ENCODE measurements around the gene GLT6D1.

Gene GLT6D1

GRCh38 chr9:135616619-135617537 is 22.5 kb downstream of the GLT6D1 start:
- no peaks in the 10 kb centered on the region for H3F3A ChIP-seq (ENCODE audit: insufficient read depth, low read length)
- no peaks in the 10 kb centered on the region for H3K36me3 ChIP-seq (replicated peaks; ENCODE audit: insufficient read depth, low read length)
- no peaks in the 10 kb centered on the region for H3K9me3 ChIP-seq (replicated peaks; ENCODE audit: insufficient read depth, low read length)
- H3K4me2 ChIP-seq (ENCODE audit: low read depth, low read length) = no peak overlapping the region
- H2AFZ ChIP-seq (ENCODE audit: low read length) = no peak overlapping the region
- TF ChIP-seq EZH2phosphoT487 (IDR thresholded peaks at IDR 0.05; ENCODE audit: low read length) (no peak), CTCF (IDR thresholded peaks at IDR 0.05; ENCODE audit: low read length) (no peak), EZH2 (optimal IDR thresholded peaks at IDR 0.05; ENCODE audit: low read depth, low read length) (no peak)
- H3K79me2 ChIP-seq (ENCODE audit: low read length) = no peaks in the 10 kb centered on the region
- DNase-seq = no peak
- H3K4me3 ChIP-seq (ENCODE audit: low read length) = no peak overlapping the region
- no peaks in the 10 kb centered on the region for H4K20me1 ChIP-seq (ENCODE audit: insufficient read depth, low read length)
- no peak overlapping the region for H3K9ac ChIP-seq (ENCODE audit: low read length)
- H3K27ac ChIP-seq (ENCODE audit: low read length) = no peak overlapping the region
- H3K9me2 ChIP-seq (replicated peaks; ENCODE audit: insufficient read depth, low read length) = no peaks in the 10 kb centered on the region
- H3K27me3 ChIP-seq (replicated peaks; ENCODE audit: insufficient read depth, low read length) = peaks cover 54% of the 10 kb centered on the region
- peaks cover 7% of the 10 kb centered on the region; the same call in 1 of the 2 replicates for H3K4me1 ChIP-seq (ENCODE audit: low read length)

GRCh38 chr9:135615666-135616618 is 23.4 kb downstream of the GLT6D1 start:
- Histone ChIP-seq H4K20me1 (ENCODE audit: insufficient read depth, low read length) (no peaks in the 10 kb centered on the region), H2AFZ (ENCODE audit: low read length) (no peak overlapping the region), H3K27me3 (replicated peaks; ENCODE audit: insufficient read depth, low read length) (peaks cover 52% of the 10 kb centered on the region), H3K9me2 (replicated peaks; ENCODE audit: insufficient read depth, low read length) (no peaks in the 10 kb centered on the region), H3K4me2 (ENCODE audit: low read depth, low read length) (no peak overlapping the region), H3K9ac (ENCODE audit: low read length) (no peak overlapping the region), H3K27ac (ENCODE audit: low read length) (no peak overlapping the region), H3K4me3 (ENCODE audit: low read length) (no peak overlapping the region), H3K4me1 (ENCODE audit: low read length) (no peaks in the 10 kb centered on the region; the same call in 1 of the 2 replicates), H3F3A (ENCODE audit: insufficient read depth, low read length) (no peaks in the 10 kb centered on the region), H3K9me3 (replicated peaks; ENCODE audit: insufficient read depth, low read length) (no peaks in the 10 kb centered on the region), H3K36me3 (replicated peaks; ENCODE audit: insufficient read depth, low read length) (no peaks in the 10 kb centered on the region), H3K79me2 (ENCODE audit: low read length) (no peaks in the 10 kb centered on the region)
- TF ChIP-seq CTCF (IDR thresholded peaks at IDR 0.05; ENCODE audit: low read length) = no peak
- TF ChIP-seq EZH2phosphoT487 (IDR thresholded peaks at IDR 0.05; ENCODE audit: low read length) = no peak
- no peak for TF ChIP-seq EZH2 (optimal IDR thresholded peaks at IDR 0.05; ENCODE audit: low read depth, low read length)
- DNase-seq = no peak

- Histone ChIP-seq H3K27me3 (replicated peaks; ENCODE audit: insufficient read depth, low read length) (peaks cover 47% of the 10 kb centered on the region), H4K20me1 (ENCODE audit: insufficient read depth, low read length) (no peaks in the 10 kb centered on the region), H3K4me3 (ENCODE audit: low read length) (no peak overlapping the region), H2AFZ (ENCODE audit: low read length) (no peak overlapping the region), H3K9me2 (replicated peaks; ENCODE audit: insufficient read depth, low read length) (no peaks in the 10 kb centered on the region), H3K4me2 (ENCODE audit: low read depth, low read length) (no peak overlapping the region), H3K4me1 (ENCODE audit: low read length) (no peaks in the 10 kb centered on the region), H3K27ac (ENCODE audit: low read length) (no peak overlapping the region), H3K79me2 (ENCODE audit: low read length) (no peaks in the 10 kb centered on the region), H3F3A (ENCODE audit: insufficient read depth, low read length) (no peaks in the 10 kb centered on the region), H3K36me3 (replicated peaks; ENCODE audit: insufficient read depth, low read length) (no peaks in the 10 kb centered on the region), H3K9ac (ENCODE audit: low read length) (no peak overlapping the region), H3K9me3 (replicated peaks; ENCODE audit: insufficient read depth, low read length) (no peaks in the 10 kb centered on the region)
- DNase-seq = no peak
- TF ChIP-seq EZH2 (optimal IDR thresholded peaks at IDR 0.05; ENCODE audit: low read depth, low read length) = no peak
- no peak for TF ChIP-seq CTCF (IDR thresholded peaks at IDR 0.05; ENCODE audit: low read length)
- TF ChIP-seq EZH2phosphoT487 (IDR thresholded peaks at IDR 0.05; ENCODE audit: low read length) = no peak
Observed at GRCh38 chr9:135614821-135615665, 24.3 kb downstream of the GLT6D1 start.

Measured in MM.1S (cell line).